HT1080 (cell line): ENCODE results near the gene ACTRT2. TPM values are rescaled to one million over a fixed set of nuclear protein-coding genes. Genes with fewer than 3 reads are reported as not detected.

Experiments
- DNase-seq: peaks from one replicate; pipeline ENCODE4 v3.0.0-alpha.2; 2015; ENCODE audit warnings: low read depth
- total RNA-seq: library from RNA; depleted of rRNA; stranded (reverse); fragments of >200 nt; shearing (Covaris generic); gene quantifications from 2 replicates; pipeline ENCODE4 v1.2.3, GENCODE V29; 2014

ACTRT2 gene
- total RNA-seq, 1 experiment from 2014 or later = not detected

- DNase-seq = no peak
Measured at GRCh38 chr1:3002349-3003038, 18.8 kb upstream of the ACTRT2 start.

DNA sequence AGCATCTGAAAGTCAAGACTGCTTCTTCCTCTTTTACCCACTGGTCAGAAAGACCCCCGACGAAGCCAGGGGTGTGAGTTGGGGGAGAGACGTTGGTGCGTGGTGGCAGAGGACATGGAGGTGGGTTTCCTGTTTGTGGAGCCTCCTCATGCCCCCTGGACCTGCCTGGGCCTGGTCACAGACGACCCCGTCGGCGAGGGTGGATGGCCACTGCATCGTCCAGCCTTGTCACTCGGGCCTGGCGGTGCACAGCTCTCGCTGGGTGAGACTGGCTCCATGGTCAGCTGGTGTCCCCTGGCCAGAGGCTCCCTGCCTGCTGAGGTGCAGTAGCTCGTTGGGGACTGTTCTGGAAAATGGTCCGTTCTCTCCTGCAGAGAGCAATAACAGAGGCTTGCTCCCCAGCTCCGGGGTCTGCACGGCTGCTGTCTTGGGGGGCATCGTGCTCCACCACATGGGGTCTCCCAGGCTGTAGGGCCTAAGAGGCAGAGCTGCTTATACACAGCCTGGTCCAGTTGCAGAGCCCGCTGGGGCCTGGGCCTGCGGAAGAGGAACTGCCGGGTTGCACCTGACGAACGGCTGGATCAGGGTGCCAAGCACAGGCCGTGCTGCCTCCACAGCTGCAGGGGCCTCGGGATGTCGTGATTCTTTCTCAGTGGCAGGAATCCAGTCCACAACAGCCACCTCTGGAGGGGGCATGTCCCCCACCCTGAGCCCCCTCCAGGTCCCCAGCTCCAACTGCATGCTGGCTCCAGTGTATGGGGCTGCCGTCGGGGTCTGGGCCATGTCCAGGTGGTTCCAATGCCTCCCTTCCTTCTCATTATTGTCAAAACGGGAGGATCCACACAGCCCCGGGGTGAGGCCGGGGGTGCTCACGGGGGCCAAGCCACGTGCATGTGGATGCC lies 18.0 kb upstream of the ACTRT2 start:
- DNase-seq = no peak

- no peak for DNase-seq
Measured at GRCh38 chr1:3003941-3004270, 17.4 kb upstream of the ACTRT2 start.

- no peak for DNase-seq
Measured at GRCh38 chr1:3004285-3005205, 16.7 kb upstream of the ACTRT2 start.

DNA sequence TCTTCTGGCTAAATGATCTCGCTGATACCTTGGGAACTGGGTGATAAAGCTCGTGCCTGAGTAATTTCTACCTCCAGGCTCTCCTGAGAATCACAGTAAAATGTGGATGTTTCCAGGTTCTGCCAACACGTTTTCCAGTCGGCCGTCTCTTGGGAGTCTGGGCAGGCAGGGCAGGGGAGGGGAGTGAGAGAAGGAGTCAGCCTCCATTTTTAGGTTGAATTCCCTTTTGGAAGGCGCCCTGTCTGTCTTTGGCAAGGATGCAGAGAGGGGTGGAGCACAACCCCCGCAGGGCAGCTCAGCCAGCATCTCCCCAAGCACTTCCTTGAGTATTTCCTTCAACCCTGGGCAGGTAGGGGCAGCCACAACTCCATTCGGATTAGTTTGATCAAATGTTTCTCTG lies 15.5 kb upstream of the ACTRT2 start:
- DNase-seq = no peak

DNA sequence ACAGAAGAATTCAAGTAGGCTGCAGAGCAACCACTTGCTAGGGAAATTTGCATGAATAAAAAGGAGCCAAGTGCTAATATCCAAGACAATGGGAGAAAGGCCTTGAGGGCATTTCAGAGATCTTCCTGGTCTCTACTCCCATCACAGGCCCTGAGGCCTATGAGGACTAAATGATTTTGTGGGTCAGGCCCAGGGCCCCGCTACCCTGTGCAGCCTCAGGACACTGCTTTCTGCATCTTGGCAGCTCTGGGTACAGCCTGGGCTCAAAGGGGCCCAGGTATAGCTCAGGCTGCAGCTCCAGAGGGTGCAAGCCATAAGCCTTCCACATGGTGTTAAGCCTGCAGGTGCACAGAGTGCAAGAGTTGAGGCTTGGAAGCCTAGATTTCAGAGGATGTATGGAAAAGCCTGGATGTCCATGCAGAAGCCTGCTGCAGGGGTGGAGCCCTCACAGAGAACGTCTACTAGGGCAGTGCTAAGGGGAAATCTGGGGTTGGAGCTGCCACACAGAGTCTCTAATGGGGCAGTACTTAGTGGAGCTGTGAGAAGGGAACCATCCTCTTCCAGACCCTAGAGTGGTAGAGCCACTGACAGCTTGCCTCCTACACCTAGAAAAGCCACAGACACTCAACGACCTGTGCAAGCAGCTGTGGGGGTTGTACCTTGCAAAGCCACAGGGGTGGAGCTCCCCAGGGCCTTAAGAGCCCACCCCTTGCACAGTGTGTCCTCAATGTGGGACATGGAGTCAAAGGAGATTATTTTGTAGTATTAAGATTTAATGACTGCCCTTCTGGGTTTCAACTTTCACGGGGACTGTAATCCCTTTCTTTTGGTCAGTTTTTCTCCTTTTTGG lies 13.7 kb upstream of the ACTRT2 start:
- no peak for DNase-seq

DNA sequence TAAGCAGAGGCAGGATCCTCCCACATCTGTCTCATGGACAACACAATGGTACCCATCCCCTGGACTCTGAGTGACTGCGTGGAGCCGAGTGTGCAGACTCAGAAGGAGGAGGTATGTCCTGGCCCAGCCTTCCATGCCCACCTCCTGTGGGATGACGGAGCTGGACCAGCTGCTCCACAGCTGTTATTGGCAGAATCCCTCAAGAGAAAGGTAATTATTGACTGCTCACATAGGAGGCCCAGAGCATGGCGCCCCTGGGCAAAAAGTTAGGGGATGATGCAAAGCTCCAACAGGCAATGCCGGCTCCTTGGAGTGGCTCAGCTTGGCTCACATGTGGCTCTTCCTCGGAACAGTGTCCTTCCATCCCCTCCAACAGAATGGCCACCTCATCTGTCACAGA lies 12.2 kb upstream of the ACTRT2 start:
- no peak for DNase-seq

DNA sequence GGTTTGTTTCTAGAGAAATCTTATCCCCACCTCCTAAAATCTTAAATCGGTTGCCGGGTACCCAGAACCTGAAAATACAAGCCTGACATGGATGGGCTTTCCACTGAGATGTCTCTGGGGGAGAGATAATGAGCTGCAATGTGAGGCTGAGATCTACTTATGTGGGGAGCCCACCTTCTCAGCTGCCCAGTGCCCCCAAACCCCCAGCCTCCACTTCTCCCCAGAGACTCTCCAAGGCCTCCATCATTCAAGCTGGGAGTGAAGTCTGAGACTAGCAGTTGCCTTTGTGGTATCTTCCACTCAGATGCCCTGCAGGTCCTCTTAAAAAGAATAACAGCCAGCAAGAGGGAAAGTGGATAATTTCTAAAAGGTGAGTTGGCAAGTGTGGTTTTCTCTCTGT lies 11.7 kb upstream of the ACTRT2 start:
- no peak for DNase-seq

- no peak for DNase-seq
Measured at GRCh38 chr1:3011127-3011526, 10.1 kb upstream of the ACTRT2 start.

DNA sequence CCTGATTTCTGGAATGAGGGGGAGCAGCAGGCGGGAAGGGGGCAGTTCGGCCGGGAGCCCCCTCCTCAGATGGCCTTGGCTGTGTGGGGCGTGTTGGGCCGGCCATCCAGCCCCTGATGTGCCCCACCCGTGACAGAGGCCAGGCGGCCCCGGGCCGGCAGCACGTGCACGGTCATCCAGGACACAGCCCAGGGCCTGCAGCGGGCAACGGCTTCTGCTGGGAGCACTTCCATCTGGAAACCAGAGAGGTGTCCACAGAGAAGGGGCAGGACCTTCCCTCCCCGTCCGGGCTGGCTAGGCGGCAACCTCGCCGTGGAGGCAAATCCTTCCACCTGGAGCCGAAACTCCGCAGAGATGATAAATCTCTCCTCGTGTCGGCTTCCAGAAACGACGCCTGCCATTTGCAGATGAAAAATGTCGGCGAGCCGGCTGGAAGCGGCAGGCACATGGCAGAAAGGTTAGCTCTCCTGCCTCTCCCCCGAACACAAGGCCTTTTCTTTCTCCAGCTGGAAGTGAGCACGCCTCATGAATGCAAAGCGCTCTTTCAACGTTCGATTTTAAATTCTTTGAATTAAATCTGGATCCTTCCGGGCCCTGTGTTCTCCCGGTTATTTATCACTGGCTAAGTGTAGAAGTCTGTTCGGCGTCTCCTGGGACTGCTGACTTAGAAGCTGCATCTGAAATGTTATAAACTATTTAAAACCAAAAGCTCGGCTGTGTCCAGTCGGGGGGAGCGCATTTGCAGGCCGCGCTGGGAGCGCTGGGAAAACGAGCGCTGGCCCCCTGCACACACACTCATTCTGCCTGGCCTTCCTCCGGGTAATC lies 9.4 kb upstream of the ACTRT2 start:
- no peak for DNase-seq

DNA sequence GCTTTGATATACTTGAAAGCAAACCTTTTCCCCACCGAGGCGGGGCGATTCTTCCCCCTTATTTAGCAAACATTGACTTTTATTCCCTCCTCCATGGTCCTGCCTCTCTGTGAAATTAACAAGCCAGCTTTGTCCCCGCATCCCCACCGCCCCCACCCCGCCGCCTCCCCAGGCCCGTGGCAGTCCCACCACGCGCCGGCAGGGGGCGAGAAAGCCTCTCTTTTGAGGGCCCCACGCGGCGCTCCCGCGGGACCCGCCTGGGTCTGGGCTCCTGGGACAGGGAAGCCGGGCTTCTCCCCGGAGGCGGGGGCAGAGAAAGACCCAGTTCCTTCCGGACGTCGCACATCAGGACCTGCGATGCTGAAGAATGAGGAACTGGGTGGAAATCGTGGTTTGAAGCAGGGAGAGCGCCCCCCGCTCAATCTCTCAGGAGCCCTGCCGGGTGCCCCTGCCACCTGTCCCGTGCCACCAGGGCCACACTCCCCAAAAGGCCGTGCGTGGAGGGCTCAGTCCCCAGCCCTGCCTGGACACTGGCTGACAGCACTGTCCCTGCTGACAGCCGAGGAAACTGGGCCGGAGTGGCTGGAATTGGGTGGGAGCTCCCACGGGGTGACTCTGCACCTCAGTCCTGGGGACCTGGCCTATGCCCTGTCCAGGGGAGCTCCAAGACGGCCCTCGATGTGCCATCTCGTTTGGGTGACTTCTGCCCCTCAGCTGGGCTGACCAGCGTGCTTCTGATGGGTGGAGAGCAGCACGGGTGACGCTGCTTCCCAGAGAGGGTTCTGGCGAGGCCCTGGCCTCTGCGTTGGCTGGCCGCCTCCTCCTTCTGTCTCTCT lies 8.6 kb upstream of the ACTRT2 start:
- no peak for DNase-seq

DNA sequence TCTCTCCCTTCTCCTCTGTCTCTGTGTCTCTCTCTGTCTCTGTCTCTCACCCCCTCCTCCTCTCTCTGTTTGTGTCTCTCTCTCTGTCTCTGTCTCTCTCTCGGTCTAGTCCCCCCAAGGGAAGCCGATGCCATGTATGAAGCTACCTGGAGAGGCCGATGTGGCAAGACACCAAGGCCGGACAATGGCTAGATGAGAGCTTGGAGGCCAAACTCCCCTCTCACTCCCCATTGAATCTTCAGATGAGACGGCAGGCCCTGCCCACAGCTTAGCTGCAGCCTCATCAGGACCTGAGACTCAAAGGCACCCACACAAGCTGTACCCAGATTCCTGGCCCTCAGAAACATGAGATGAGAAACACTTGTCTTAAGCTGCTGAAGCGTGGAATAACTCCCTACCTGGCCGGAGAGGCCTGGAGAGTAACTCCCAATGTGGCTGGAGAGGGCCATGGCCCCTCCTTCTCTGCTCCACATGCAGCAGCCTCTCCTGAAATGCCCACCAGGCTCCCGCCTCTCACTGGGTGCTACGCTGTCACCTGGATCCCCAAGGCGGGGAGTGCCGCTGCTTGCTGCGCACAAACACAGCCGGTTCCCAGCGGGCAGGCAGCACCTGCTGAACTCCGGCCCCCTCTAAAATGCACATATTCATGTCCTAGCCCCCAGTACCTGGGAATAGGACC lies 7.8 kb upstream of the ACTRT2 start:
- no peak for DNase-seq

DNA sequence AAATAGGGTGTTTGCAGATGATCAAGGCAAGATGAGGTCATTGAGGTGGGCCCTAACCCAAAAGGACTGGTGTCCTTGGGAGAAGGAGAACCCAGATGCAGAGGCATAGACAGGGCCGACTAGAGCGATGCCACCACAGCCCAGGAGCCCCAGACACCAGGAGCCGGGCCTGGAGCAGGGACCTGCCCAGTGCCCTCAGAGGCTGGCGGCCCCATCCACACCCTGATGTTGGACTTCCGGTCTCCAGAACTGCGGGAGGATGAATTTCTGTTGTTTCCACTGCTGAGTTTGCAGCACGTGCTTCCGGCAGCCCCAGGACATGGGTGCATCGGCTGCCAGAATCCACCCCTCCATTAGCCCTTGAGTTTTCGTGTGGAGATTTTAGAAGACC lies 7.2 kb upstream of the ACTRT2 start:
- no peak for DNase-seq

GRCh38 chr1:3014443-3015268 lies 6.6 kb upstream of the ACTRT2 start:
- no peak for DNase-seq

- DNase-seq = no peak
Measured at GRCh38 chr1:3015269-3015635, 6.0 kb upstream of the ACTRT2 start.

DNA sequence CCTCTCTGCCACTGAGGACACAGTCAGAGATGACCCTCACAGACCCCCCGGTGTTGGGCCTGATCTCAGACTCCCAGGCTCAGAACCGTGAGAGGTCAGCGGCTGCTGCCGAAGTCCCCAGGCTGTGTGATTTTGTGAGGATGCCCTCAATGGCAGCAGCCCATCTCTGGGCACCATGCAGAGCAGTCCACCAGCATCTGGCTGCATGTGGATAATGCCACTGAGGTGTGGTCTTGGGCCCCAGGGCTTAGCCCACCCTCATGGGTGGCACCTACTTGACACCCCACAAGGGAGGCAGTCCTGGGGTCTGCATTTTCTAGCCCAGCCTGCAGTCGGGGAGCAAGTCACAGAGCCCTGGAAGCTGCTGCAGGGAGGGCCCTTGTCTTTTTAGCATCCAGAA lies 5.5 kb upstream of the ACTRT2 start:
- DNase-seq = no peak

DNA sequence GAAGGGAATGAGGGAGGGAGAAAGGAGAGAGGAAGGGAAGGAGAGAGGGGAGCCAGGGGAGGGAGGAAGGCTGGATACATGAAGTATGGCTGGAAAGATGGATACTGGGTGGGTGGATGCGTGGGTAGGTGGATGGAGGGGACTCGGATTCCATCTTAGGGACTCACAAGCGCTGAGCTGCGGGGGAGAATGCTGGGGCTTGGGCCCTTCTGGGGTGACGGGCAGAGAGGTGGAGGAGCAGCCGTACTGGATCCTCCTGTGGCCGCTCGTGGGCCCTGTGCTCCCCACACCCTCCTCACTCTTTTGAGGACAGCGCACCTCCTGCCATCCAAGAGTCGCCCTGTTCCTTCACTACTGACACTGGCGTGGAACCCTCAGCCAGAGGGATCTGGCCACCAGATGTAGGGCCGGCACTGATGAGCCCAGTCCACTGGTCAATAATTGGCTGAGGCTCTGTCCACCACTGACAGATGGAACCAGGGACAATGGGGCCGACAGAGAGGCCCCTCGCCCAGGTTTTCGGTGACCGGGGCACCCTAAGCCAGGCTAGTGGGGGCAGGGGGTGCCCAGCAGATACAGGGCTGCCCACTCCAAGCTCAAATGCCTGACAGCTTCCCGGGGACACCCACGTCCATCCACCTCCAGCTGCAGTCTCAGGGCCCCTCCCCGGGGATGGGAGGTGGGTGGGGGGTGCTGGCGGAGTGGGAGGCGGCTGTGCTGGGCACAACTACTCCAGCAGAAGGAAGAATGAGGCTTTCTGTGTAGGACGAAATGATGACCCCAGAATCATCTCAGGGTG lies 4.4 kb upstream of the ACTRT2 start:
- DNase-seq = no peak
